Mammary epithelial cell (primary cell): Measurements from ENCODE around the gene PADI6.

Experiments
- CTCF ChIP-seq, 2 donors: IDR thresholded peaks in 1 of 2; conservative IDR thresholded peaks in 1 of 2; 2 replicates each; pipeline ENCODE4 v1.5.1; 2011 to 2012; ENCODE audit warnings: inconsistent platforms in 2 of 2, low read length in 2 of 2, mild to moderate bottlenecking in 2 of 2, control low read depth in 1 of 2, low read depth in 1 of 2; ENCODE audit not compliant: insufficient read depth in 1 of 2; ENCODE audit errors: extremely low read depth in 1 of 2
- EZH2 ChIP-seq: IDR thresholded peaks from 2 replicates; pipeline ENCODE4 v1.6.1; 2012; ENCODE audit warnings: low read length, inconsistent platforms, borderline replicate concordance

GRCh38 chr1:17358557-17358956, 13.4 kb upstream of the PADI6 start:
- TF ChIP-seq CTCF (conservative IDR thresholded peaks at IDR 0.05 in 1 of 2, IDR thresholded peaks at IDR 0.05 in 1 of 2; ENCODE audit: extremely low read depth in 1 of 2, insufficient read depth in 1 of 2, low read depth in 1 of 2, low read length in 2 of 2) = no peak
- TF ChIP-seq EZH2 = no peak
